C4-2B (cell line): Measurements from ENCODE around the gene CINP.
"Not testable (repeated sequence)": the region's sequence is repeated elsewhere in the genome, so short reads cannot be mapped to it uniquely, and the experiment has no call there.

Source experiments
- H3K27ac ChIP-seq: fragments of 450-650 bp; 2 replicates; pipeline ENCODE4 v1.5.1; 2017
- CTCF ChIP-seq: fragments of 450-650 bp; conservative IDR thresholded peaks from 2 replicates; pipeline ENCODE4 v1.5.1; 2017; ENCODE audit warnings: mild to moderate bottlenecking
- ZFX ChIP-seq: fragments of 450-650 bp; IDR thresholded peaks from 2 replicates; pipeline ENCODE4 v1.6.1; 2017

CINP gene

GRCh38 chr14:102333390-102333789, 29.3 kb downstream of the CINP start:
- TF ChIP-seq ZFX (no peak), CTCF (no peak)
- H3K27ac ChIP-seq: no peak overlapping the region

- TF ChIP-seq ZFX: no peak
- no peak for TF ChIP-seq CTCF
- no peak overlapping the region for H3K27ac ChIP-seq
Measured at GRCh38 chr14:102330806-102331205, 31.9 kb downstream of the CINP start.

GRCh38 chr14:102329381-102329780, 33.3 kb downstream of the CINP start:
- not testable (repeated sequence) for H3K27ac ChIP-seq

GRCh38 chr14:102326583-102326982, 36.1 kb downstream of the CINP start:
- no peak overlapping the region for H3K27ac ChIP-seq
- TF ChIP-seq CTCF: no peak

- no peak for TF ChIP-seq CTCF
- no peak for TF ChIP-seq ZFX
- no peak overlapping the region for H3K27ac ChIP-seq
Measured at GRCh38 chr14:102325791-102326345, 36.8 kb downstream of the CINP start.

GRCh38 chr14:102323102-102323501, 39.6 kb downstream of the CINP start:
- no peak overlapping the region for H3K27ac ChIP-seq
- no peak for TF ChIP-seq ZFX
- peak; percentile 81 for TF ChIP-seq CTCF

- no peak overlapping the region for H3K27ac ChIP-seq
- TF ChIP-seq CTCF (no peak), ZFX (no peak)
Measured at GRCh38 chr14:102321456-102322422, 41.0 kb downstream of the CINP start.
